NCI-H2029 (cell line): ENCODE data around the gene UBTD1.

Source experiments
- DNase-seq: peaks from one replicate; lab custom pipeline; 2025; lab: John Stamatoyannopoulos, UW

UBTD1 gene

GRCh38 chr10:97483506-97483905 is 15.2 kb upstream of the UBTD1 start:
- no peak for DNase-seq

- no peak for DNase-seq
Measured at GRCh38 chr10:97483921-97484320, 14.8 kb upstream of the UBTD1 start.

GRCh38 chr10:97485647-97486281 is 13.0 kb upstream of the UBTD1 start:
- no peak for DNase-seq

GRCh38 chr10:97490592-97490991 is 8.1 kb upstream of the UBTD1 start:
- peak; percentile 15 for DNase-seq

GRCh38 chr10:97494151-97494550 is 4.6 kb upstream of the UBTD1 start:
- no peak for DNase-seq

DNA sequence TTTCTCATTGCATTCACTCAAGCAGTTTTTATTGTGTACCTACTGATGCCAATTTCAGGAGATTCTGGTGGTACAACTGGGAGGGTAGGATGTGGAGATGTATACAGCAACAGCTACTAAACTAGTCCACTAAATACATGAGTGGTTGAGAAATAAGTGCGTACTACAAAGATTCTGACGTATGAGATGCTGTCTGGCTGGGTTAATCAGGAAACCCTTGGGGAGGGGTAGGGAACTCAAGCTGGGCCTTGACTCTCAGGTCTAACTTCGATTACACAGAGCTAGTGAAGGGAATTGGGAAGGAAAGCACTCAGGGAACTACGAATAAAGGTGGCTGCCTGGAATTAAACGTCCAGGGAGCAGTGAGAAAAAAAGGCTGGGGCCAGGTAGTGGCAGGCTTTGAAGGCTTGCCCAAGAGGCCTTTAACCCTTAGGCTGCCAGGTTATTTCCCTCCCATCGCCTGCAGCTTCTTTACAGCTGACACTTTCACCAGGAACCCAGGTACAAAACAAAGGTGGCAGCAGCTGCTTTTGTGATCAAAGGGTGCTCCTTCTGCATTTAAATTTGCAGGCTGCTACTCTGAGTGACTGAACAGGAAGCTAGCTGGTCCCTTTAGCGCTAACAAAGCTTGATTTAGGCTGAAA is 3.7 kb upstream of the UBTD1 start:
- DNase-seq = no peak

- DNase-seq = peak; percentile 31
Measured at GRCh38 chr10:97497572-97498075, 1.1 kb upstream of the UBTD1 start.

DNA sequence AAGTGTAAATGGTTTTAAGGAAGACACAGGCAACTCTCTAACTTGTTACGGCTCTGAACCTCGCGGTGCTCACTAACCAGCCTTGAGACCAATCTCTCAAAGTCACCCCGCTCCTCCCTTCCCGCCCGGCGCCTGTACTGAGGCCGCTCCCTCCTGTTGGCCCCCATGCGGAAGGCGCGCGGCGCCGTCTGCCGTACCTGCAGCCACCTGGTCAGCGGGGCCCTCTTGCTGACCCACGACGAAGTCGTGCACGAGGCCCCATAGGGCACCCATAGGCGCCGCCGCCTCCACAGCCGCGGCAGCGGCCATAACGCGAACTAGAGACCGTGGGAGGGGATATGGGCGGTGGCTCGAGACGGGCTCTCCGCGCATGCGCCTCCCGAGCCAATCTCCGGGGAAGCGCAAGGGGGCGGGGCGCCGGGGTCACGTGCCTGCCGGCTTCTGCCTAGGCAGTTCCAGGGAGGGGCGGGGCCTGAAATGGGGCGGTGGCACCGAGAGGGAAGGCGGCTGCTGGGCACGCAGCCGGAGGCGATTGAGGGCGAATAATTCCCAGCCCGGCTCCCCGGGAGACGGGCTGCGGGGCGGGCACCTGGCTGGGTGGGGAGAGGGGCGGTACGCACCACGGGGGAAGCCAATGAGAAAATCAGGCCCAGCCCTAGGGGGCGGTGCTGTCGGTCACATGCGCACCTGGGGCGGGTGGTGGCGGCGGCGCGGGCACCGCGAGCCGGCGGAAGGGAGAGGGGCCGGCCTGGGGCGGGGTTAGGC is 466 bp upstream of the UBTD1 start, which contains the start of gene MMS19:
Gene MMS19, minus strand, starts transcription at position 347 of the 765 bp plus-strand sequence. Its CDS starts 38 bp downstream, at position 309.
- peak; percentile 89 for DNase-seq

DNA sequence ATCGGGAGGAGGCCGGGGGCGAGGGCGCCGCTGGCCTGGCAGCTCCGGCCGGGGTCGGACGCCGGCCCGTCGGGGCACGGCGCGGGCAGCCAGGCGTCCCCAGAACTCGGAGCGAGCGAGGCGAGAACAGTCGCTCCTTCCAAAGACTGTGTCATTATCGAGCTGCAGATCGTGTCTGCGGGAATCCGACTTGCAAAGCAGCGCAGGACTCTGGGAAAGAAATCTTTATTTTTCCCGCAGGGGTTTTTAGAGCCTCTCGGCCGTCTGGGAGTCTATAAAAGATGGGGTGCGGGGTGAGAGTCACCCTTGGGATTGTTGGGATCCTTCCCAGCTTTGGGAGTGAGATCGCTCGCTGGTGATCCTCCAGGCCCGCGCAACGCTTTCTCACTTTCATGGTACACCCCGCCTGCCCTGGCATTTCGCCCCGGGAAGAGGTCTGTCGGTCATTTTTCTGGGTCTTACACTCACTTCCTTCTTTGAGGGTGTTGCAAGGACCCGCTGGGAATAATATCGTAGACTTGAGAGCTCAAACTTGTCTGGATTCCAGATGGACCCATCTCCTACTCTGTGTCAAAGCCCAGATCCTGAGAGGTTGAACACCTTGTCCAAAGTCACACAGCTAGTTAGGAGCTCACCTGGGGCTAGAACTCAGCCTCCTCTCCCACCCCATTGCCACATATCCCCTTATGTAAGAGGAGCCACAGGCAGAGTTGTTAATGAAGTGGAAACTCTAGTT is 1.0 kb downstream of the UBTD1 start:
- DNase-seq = no peak

GRCh38 chr10:97500297-97500575 is 1.5 kb downstream of the UBTD1 start:
- DNase-seq = no peak

- no peak for DNase-seq
Measured at GRCh38 chr10:97502916-97503315, 4.2 kb downstream of the UBTD1 start.

DNA sequence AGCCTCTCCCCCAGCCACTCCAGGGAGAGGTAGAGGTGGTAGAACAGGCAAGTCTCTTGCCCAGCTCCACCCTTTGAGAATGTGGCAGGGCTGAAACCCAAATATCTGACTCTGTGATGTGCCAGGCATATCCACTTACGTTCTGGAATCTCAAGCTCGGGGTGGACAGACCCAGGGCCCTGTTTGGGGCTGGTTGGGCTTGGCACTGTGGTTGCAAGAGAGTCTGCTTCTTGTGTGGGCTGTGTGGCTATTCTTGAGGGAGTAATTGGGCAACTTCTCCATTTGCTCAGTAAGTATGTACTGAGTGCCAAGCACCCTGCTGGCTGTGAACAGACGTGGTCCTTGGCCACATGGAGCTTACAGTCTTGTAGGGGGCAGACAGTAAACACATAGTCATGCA is 4.7 kb downstream of the UBTD1 start:
- no peak for DNase-seq

DNA sequence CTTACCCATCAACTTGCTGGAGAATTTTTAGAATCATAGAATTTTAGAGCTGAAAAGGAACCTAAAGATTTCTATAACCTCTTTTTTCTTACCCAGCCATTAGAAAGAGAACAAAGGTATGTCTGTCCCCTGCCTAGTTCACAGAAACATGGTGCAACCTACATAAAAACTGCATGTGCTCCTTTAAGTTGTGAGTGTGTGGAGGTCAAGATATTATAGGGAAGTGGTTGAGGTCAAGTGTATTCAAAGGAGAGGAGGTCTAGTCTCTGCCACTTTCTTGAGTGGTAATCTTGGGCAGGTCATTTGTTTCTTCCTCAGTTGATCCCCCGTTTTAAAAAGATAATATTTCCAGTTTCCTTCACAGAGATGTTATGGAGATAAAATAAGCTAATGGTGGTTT is 6.4 kb downstream of the UBTD1 start:
- no peak for DNase-seq

DNA sequence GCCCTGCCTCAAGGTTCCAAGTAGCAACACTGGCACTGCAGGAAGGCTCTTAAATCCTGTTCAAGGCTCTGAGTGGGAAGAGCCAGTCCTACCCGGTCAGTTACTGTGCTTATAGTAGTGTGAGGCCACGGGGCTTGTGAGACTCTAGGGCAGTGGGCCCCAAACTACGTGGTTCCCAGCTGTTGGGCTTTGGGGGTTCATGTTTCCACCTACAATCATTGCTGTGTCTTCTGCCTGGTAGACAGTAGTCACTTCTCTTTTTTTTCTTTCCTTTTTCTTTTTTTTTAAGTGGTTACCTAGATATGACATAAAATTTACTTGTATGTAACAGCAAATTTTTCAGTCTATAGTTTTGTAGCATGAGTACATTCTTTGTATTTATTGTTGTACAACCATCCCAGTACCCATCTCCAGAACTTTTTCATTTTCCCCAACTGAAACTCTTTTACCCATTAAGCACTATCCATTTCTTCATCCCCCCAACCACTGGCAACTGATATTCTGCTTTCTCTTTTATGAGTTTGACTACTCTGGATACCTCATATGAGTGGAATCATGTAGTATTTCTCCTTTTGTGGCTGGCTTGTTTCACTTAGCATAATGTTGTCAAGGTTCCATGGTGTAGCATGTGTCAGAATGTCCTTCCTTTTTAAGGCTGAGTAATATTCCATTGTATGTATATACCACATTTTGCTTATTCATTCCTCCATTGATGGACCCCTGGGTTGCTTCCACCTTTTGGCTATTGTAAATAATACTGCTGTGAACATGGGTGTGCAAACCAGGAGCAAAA is 7.7 kb downstream of the UBTD1 start:
- DNase-seq = no peak

- no peak for DNase-seq
Measured at GRCh38 chr10:97508342-97508741, 9.6 kb downstream of the UBTD1 start.

GRCh38 chr10:97509120-97509680 is 10.5 kb downstream of the UBTD1 start:
- no peak for DNase-seq

DNA sequence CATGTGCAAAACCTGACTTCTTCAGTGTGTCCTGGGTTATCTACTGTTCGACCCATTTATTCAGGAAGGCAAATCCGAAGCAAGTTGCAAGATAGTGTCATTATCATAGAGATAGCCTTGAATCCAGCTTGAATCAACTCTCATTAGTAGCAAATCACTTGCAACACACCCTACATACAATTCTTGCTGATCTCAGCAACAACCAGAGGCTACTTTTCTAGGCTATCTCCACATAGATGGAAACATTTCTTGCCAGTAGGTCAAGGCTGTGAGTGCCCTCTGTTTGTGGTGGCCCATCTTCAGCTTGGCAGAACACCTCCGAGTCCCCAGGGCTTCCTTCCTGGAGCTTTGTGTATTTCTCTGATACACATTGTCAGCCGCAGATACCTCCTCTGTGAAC is 12.0 kb downstream of the UBTD1 start:
- no peak for DNase-seq

DNA sequence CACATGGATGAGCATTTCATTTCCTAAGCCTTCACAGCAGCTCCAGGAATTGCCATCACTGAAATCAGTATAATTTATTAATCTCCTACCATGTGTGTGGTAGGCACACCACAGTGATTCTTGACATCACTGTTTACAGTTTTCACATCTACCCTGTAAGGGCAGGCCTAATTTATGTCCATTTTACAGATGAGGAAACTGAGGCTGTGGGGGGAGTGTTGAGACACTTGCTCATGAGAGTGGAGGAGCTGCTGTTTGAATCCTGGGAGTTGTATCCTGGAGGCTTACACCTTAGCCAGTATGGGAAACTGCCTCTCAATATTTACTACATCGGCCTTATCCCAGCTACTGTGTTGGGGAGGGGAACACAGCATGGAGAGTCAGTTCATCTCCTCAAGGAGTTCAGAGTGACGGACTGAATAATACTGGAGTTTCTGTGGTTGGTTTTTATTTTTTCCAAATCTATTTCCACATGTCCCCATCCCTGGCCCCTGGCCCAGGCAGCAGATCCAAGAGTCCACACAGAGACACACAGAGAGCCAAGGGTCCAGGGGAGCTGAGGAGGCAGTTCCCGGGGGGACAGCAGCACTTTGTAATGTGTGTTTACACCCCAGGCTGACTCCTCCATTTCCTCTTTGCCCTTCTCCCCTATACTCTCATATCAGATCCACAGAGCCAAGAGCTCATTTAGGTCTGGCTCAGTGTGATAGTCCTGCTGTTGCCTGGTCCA is 13.2 kb downstream of the UBTD1 start:
- DNase-seq = no peak

DNA sequence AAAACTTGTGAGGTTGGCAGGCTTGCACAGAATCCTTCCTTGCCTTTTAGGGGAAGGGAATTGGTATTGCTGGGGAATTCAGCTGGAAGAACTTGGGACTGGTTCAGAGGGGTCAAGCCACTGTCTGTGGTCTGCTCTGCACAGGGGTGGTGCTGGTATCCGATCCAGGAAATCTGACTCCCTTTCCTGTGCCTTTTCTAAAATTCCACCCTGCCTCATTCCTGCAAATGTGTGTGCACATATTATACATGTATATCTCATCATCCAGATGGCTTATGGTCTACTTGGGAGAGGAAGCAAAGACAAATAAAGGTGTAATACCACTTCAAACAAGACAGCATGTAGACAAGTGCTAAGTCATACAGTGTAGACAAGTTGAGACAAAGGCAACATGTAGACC is 14.3 kb downstream of the UBTD1 start:
- no peak for DNase-seq

DNA sequence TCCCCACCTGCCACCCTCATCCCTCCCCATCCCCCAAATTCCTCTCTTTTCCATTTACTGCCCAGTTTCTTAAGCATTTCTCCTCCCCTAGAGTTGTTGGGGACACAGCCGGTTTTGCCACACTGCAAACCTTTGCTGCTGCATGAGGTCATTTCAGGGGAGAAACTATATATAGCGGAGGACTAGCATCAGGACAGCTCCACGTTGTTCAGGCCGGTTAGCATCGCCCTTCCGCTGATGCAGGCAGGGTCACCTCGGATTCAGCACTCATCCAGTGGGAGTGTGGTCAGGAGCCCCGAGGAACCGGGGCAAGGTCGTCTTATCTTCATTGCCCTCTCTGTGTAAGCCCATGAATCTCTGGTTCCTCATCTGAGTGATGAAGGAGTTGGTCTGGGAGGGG is 15.6 kb downstream of the UBTD1 start:
- no peak for DNase-seq
